Activated CD8-positive, alpha-beta memory T cell treated with anti-CD3 and anti-CD28 coated beads for 48 hours (primary cell): ENCODE data around the gene CTDNEP1.
A peak's percentile ranks its signal among the peaks of the same experiment; 100 is the strongest.

ENCODE experiments used
- DNase-seq, 3 experiments: peaks; one replicate each; pipeline ENCODE4 v3.0.0-alpha.2; 2020; ENCODE audit warnings: low read depth in 2 of 3, low spot score in 2 of 3

CTDNEP1 gene

GRCh38 chr17:7216242-7217112, 35.1 kb downstream of the CTDNEP1 start:
- no peak for DNase-seq

GRCh38 chr17:7215652-7216180, 35.8 kb downstream of the CTDNEP1 start:
- DNase-seq = no peak

GRCh38 chr17:7215136-7215638, 36.3 kb downstream of the CTDNEP1 start:
- DNase-seq = no peak

- peak; percentile 98 to 99 (median 99) for DNase-seq
Measured at GRCh38 chr17:7214300-7215135, 37.0 kb downstream of the CTDNEP1 start.

- no peak for DNase-seq
Measured at GRCh38 chr17:7213895-7214299, 37.6 kb downstream of the CTDNEP1 start.

- DNase-seq = no peak
Measured at GRCh38 chr17:7211491-7212273, 39.9 kb downstream of the CTDNEP1 start.

GRCh38 chr17:7208754-7209460, 42.6 kb downstream of the CTDNEP1 start:
- DNase-seq = no peak

- no peak for DNase-seq
Measured at GRCh38 chr17:7208027-7208571, 43.4 kb downstream of the CTDNEP1 start.

GRCh38 chr17:7207120-7208001, 44.2 kb downstream of the CTDNEP1 start:
- no peak for DNase-seq

GRCh38 chr17:7205561-7205960, 46.0 kb downstream of the CTDNEP1 start:
- no peak for DNase-seq

- DNase-seq = peak; percentile 81 to 86 (median 86)
Measured at GRCh38 chr17:7204828-7205461, 46.6 kb downstream of the CTDNEP1 start.

GRCh38 chr17:7204336-7204735, 47.2 kb downstream of the CTDNEP1 start:
- no peak for DNase-seq

GRCh38 chr17:7203391-7203790, 48.1 kb downstream of the CTDNEP1 start:
- DNase-seq = no peak

- no peak for DNase-seq
Measured at GRCh38 chr17:7196651-7197401, 54.7 kb downstream of the CTDNEP1 start.

GRCh38 chr17:7195971-7196370, 55.6 kb downstream of the CTDNEP1 start:
- DNase-seq = no peak
